ENCODE results near the gene SHFL. TPM values are rescaled to one million over a fixed set of nuclear protein-coding genes. Genes with fewer than 3 reads are reported as not detected.

The SHFL gene
- total and polyA plus RNA-seq, 2 of the 8 experiments (the other 6 are each of a cell fraction or from before 2014, with no cell fraction given): 25.3 to 37.1 TPM

GRCh38 chr19:10112037-10112761 is 26.1 kb downstream of the SHFL start:
- Histone ChIP-seq H3K9ac (replicated peaks in 1 of 4; ENCODE audit: extremely low read depth in 1 of 4, low read depth in 3 of 4, low read length in 3 of 4) (no peak overlapping the region), H3K79me1 (ENCODE audit: low read depth, low read length) (peaks cover 3% of the 10 kb centered on the region; the same call in 1 of the 2 replicates)

More at GRCh38 chr19:10112037-10112761, 26.1 kb downstream of the SHFL start:
- Histone ChIP-seq H4K5ac (ENCODE audit: insufficient read length, low read depth, low read length) (no peak overlapping the region), H3K14ac (ENCODE audit: insufficient read length) (no peak overlapping the region), H4K8ac (ENCODE audit: extremely low read depth, insufficient read depth, low read length) (peak overlapping the region; percentile 11), H3K27me3 (replicated peaks in 1 of 4; ENCODE audit: control insufficient read depth in 3 of 4, extremely low read depth in 1 of 4, insufficient read depth in 3 of 4, low read length in 3 of 4) (no peaks in the 10 kb centered on the region), H4K20me1 (replicated peaks in 1 of 2; ENCODE audit: control insufficient read depth in 1 of 2, insufficient read depth in 2 of 2, low read length in 2 of 2) (peaks cover 14 to 40% of the 10 kb centered on the region in 2 experiments), H3K36me3 (ENCODE audit: control insufficient read depth in 2 of 4, insufficient read depth in 4 of 4, low read length in 3 of 4) (peaks cover 44 to 73% (median 57%) of the 10 kb centered on the region in 4 experiments), H3K9me3 (ENCODE audit: insufficient read depth in 2 of 2, low read depth in 1 of 2, low read length in 1 of 2) (no peaks in the 10 kb centered on the region), H3K4me3 (ENCODE audit: extremely low read depth in 1 of 4, insufficient read depth in 2 of 4, low read depth in 3 of 4, low read length in 4 of 4) (no peak overlapping the region), H4K91ac (replicated peaks; ENCODE audit: insufficient read length, low read length) (no peak overlapping the region), H3K27ac (ENCODE audit: low read depth, low read length) (no peak overlapping the region), H2BK15ac (ENCODE audit: low read length) (no peak overlapping the region), H2BK120ac (replicated peaks; ENCODE audit: low read depth, low read length) (no peak overlapping the region), H3K79me2 (ENCODE audit: control insufficient read depth in 1 of 2, insufficient read depth in 2 of 2, low read length in 2 of 2) (peaks cover 2 to 15% of the 10 kb centered on the region in 2 experiments; a peak in 3 of 4 replicates), H2AFZ (ENCODE audit: low read length) (no peak overlapping the region), H3K4ac (replicated peaks; ENCODE audit: insufficient read length, low read depth, low read length) (no peak overlapping the region), H2BK5ac (ENCODE audit: low read depth, low read length) (no peak overlapping the region), H3K56ac (replicated peaks; ENCODE audit: insufficient read length, low read depth, low read length) (no peak overlapping the region), H3K4me1 (replicated peaks in 1 of 4; ENCODE audit: control insufficient read depth in 3 of 4, insufficient read depth in 4 of 4, low read length in 3 of 4) (peaks cover 0 to 1% (median 1%) of the 10 kb centered on the region in 4 experiments; a peak in 5 of 7 replicates), H3K23me2 (ENCODE audit: low read depth, low read length) (no peaks in the 10 kb centered on the region), H2AK5ac (ENCODE audit: low read depth, low read length) (no peak overlapping the region), H2BK12ac (ENCODE audit: low read depth, low read length) (no peak overlapping the region), H3K18ac (ENCODE audit: extremely low read depth, low read length) (no peak overlapping the region), H2BK20ac (ENCODE audit: low read length) (no peak overlapping the region), H3K4me2 (ENCODE audit: insufficient read depth in 1 of 2, low read depth in 2 of 2, low read length in 2 of 2) (no peak overlapping the region), H3K23ac (ENCODE audit: insufficient read length) (no peak overlapping the region)
- CTCF ChIA-PET (ENCODE audit: partially characterized antibody): interaction anchor here (0.6 to 5.0 kb wide), 11 partner anchors 9 to 264 kb away, joined by 3 to 42 read pairs (median 5); partner anchors contain the start of gene ANGPTL6
- peak; percentile 64 for TF ChIP-seq POLR2AphosphoS5 (IDR thresholded peaks at IDR 0.05; ENCODE audit: low read depth, low read length)
- TF ChIP-seq SIRT6 (IDR thresholded peaks at IDR 0.05; ENCODE audit: low read length): no peak
- peak; percentile 23 to 46; a peak in 2 of 3 replicates for TF ChIP-seq POLR2A (IDR thresholded peaks at IDR 0.05; ENCODE audit: control extremely low read depth in 1 of 2, low read depth in 2 of 2, low read length in 2 of 2)
- POLR2A ChIA-PET (ENCODE audit: partially characterized antibody): interaction anchor here (1.0 to 29.1 kb wide), 12 partner anchors 2 to 241 kb away, joined by 3 to 412 read pairs (median 5); partner anchors contain the start of genes ANGPTL6, DNMT1, EIF3G and P2RY11
- WGBS, 2 experiments (ENCODE audit: extremely low coverage in 1 of 2, insufficient coverage in 1 of 2, insufficient read length in 1 of 2, insufficient replicate concordance in 2 of 2, low coverage in 1 of 2, low lambda C conversion rate in 2 of 2, missing lambda C conversion rate in 1 of 2): 84% methylated on average over 23 of the region's 23 CpGs; no CpG with 5 or more reads in 1 of the 2 experiments
- FAIRE-seq (no peak), DNase-seq (ENCODE audit: low read depth in 1 of 2, low spot score in 2 of 2) (no peak)
